ENCODE data around the gene PSAT1. TPM values are rescaled to one million over a fixed set of nuclear protein-coding genes. Genes with fewer than 3 reads are reported as not detected.

The PSAT1 gene
- total RNA-seq, 2 experiments from 2014 or later, result 191 to 195 TPM

GRCh38 chr9:78286125-78286524, 10.8 kb upstream of the PSAT1 start:
- Mint-ChIP-seq H3K36me3 (no peaks in the 10 kb centered on the region), H3K4me1 (no peaks in the 10 kb centered on the region), H3K9me3 (no peaks in the 10 kb centered on the region), H3K4me3 (no peak overlapping the region), H3K27me3 (no peaks in the 10 kb centered on the region), H3K27ac (no peak overlapping the region)
- no peak for DNase-seq

- H3K27ac Mint-ChIP-seq, result no peak overlapping the region
- H3K4me3 Mint-ChIP-seq, result no peak overlapping the region
- H3K9me3 Mint-ChIP-seq, result no peaks in the 10 kb centered on the region
These were observed 10.0 kb upstream of the PSAT1 start for GRCh38 chr9:78286946-78287388.

DNA sequence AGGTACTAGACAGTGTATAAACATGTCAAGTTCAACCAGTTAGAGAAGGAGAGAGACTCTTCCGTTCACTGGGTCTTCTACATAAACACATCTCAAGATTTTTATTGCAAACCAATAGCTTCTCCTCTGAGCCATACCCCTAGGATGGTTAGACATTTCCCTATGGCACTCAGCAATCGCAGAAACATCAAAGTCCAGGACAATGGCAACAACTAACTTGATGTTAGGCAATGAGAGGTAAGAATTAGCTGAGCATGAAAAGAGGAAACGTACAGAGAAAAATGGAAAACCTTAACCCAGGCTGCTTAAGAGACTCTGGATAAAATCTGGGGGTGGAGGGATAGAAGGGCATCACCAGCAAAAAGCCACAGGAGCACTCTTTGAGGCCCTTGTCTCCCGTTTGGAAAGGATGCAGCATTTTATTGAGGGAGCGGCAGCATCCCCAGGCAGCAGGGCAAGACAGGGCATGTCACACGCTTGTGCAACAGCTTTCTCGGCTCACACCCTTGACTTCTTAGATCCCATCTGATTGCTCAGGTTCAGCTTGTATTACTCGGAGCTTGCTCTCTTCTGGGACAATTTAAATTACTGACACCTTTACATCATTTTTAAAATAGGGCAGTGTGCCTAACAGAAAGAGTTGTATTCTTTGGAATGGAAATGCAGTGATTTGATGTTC, 8.6 kb upstream of the PSAT1 start:
- Mint-ChIP-seq H3K4me3 (no peak overlapping the region), H3K4me1 (peaks cover 10% of the 10 kb centered on the region), H3K9me3 (no peaks in the 10 kb centered on the region), H3K27me3 (no peaks in the 10 kb centered on the region), H3K36me3 (no peaks in the 10 kb centered on the region), H3K27ac (no peak overlapping the region)
- no peak for DNase-seq

More at GRCh38 chr9:78286946-78287388, 10.0 kb upstream of the PSAT1 start:
- no peaks in the 10 kb centered on the region for H3K4me1 Mint-ChIP-seq
- H3K27me3 Mint-ChIP-seq, result no peaks in the 10 kb centered on the region
- DNase-seq, result no peak
- no peaks in the 10 kb centered on the region for H3K36me3 Mint-ChIP-seq

- peaks cover 13% of the 10 kb centered on the region for H3K4me1 Mint-ChIP-seq
- H3K4me3 Mint-ChIP-seq, result no peak overlapping the region
- no peaks in the 10 kb centered on the region for H3K27me3 Mint-ChIP-seq
- no peaks in the 10 kb centered on the region for H3K36me3 Mint-ChIP-seq
- H3K27ac Mint-ChIP-seq, result no peak overlapping the region
- no peak for DNase-seq
- H3K9me3 Mint-ChIP-seq, result no peaks in the 10 kb centered on the region
These were observed 7.5 kb upstream of the PSAT1 start for GRCh38 chr9:78289474-78289873.

- H3K9me3 Mint-ChIP-seq, result no peaks in the 10 kb centered on the region
- no peaks in the 10 kb centered on the region for H3K36me3 Mint-ChIP-seq
- H3K27me3 Mint-ChIP-seq, result no peaks in the 10 kb centered on the region
- H3K4me3 Mint-ChIP-seq, result no peak overlapping the region
- no peak for DNase-seq
- H3K27ac Mint-ChIP-seq, result no peak overlapping the region
- peaks cover 26% of the 10 kb centered on the region for H3K4me1 Mint-ChIP-seq
These were observed 5.5 kb upstream of the PSAT1 start for GRCh38 chr9:78291240-78291925.

GRCh38 chr9:78292026-78292425, 4.9 kb upstream of the PSAT1 start:
- Mint-ChIP-seq H3K4me3 (no peak overlapping the region), H3K27ac (no peak overlapping the region), H3K27me3 (no peaks in the 10 kb centered on the region), H3K4me1 (peaks cover 31% of the 10 kb centered on the region), H3K36me3 (peaks cover under 1% of the 10 kb centered on the region), H3K9me3 (no peaks in the 10 kb centered on the region)
- no peak for DNase-seq

GRCh38 chr9:78292716-78293497, 4.0 kb upstream of the PSAT1 start:
- H3K27me3 Mint-ChIP-seq, result no peaks in the 10 kb centered on the region
- peak overlapping the region; percentile 79 for H3K4me3 Mint-ChIP-seq
- peak; percentile 30 for DNase-seq
- H3K9me3 Mint-ChIP-seq, result no peaks in the 10 kb centered on the region
- H3K36me3 Mint-ChIP-seq, result peaks cover 7% of the 10 kb centered on the region
- peak overlapping the region; percentile 86 for H3K27ac Mint-ChIP-seq
- peaks cover 31% of the 10 kb centered on the region for H3K4me1 Mint-ChIP-seq

GRCh38 chr9:78294290-78295176, 2.4 kb upstream of the PSAT1 start:
- Mint-ChIP-seq H3K4me1 (peaks cover 34% of the 10 kb centered on the region), H3K4me3 (no peak overlapping the region), H3K9me3 (no peaks in the 10 kb centered on the region), H3K27me3 (no peaks in the 10 kb centered on the region), H3K27ac (no peak overlapping the region), H3K36me3 (peaks cover 20% of the 10 kb centered on the region)
- DNase-seq, result no peak

DNA sequence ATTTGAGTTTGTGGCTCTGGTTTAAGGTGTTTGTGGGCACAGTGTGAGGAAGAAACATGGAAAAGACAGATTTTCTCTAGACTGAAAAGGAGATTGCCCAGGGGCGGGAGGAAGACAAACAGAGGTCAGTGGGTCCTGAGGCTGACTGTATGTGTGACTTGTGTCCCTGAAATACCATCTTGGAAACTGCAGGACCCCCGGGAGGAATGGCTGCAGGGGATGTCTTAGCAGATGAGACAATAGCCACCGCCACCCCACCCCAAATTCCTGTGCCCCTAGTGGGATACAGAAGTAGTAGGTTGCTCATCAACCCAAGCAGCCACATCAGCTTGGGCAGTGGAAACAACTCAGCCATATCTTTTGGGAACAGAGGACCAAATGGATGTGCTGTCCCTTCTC, 1.7 kb upstream of the PSAT1 start:
- Mint-ChIP-seq H3K27ac (no peak overlapping the region), H3K36me3 (peaks cover 26% of the 10 kb centered on the region), H3K9me3 (no peaks in the 10 kb centered on the region), H3K4me3 (no peak overlapping the region), H3K27me3 (no peaks in the 10 kb centered on the region), H3K4me1 (peaks cover 38% of the 10 kb centered on the region)
- DNase-seq, result no peak

DNA sequence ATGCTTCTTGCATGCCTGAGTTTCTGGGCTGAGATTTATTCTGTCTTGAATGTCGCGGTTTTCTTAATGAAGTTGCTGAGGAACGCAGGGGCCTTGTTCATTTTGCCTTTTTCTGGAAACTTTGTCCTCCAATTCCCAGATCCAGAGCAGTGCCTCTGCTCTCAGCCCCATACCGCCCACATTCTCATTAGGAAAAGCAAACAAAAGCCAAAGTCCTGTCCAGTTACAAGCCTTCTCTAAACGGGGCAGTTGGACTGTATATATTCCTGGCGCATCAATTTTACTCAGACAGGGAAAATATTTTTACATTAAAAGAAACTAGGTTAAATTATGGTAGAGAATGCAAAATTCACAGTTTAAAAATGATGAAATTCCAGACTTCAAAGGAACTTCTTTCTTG, 1.2 kb upstream of the PSAT1 start:
- no peak for DNase-seq
- H3K4me1 Mint-ChIP-seq, result peaks cover 40% of the 10 kb centered on the region
- H3K36me3 Mint-ChIP-seq, result peaks cover 29% of the 10 kb centered on the region
- H3K27me3 Mint-ChIP-seq, result no peaks in the 10 kb centered on the region
- peak overlapping the region; percentile 91 for H3K4me3 Mint-ChIP-seq
- peak overlapping the region; percentile 99 for H3K27ac Mint-ChIP-seq
- no peaks in the 10 kb centered on the region for H3K9me3 Mint-ChIP-seq

DNA sequence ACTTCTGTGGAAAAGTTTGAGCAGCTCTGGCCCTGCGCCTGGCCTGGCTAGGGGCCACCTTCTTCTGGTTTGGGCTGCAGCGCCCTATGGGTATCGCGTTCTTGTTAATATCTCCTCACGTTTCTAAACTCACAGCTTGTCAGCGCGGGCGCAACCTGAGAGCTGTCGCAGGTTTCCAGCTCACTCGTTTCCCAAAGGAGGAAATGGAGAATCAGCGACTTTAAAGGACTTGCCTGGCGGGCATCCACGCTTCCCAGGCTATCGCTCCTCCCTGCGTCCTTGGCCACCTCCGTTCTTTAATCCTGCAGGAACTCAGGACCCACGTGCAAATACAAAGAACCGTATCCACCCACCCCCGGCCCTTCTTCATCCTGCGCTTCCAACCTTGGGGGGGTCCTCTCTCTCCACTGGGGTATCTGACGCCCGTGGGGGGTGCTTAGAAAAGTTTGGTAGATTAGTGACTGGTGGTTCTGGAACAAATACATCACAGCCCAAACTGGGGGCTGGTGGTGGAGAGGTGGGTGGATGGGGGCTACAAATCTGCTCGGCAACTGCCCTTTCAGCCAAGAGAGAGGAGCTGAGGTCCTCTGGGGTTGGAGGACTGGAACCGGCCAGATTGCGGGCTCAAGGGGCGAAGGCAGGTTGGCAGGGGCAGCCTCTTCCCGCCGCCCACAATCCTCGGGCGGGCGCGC, 578 bp upstream of the PSAT1 start:
- peak overlapping the region; percentile 91 for H3K4me3 Mint-ChIP-seq
- peak; percentile 25 for DNase-seq
- no peaks in the 10 kb centered on the region for H3K27me3 Mint-ChIP-seq
- peaks cover 31% of the 10 kb centered on the region for H3K36me3 Mint-ChIP-seq
- peak overlapping the region; percentile 99 for H3K27ac Mint-ChIP-seq
- peaks cover 40% of the 10 kb centered on the region for H3K4me1 Mint-ChIP-seq
- no peaks in the 10 kb centered on the region for H3K9me3 Mint-ChIP-seq

DNA sequence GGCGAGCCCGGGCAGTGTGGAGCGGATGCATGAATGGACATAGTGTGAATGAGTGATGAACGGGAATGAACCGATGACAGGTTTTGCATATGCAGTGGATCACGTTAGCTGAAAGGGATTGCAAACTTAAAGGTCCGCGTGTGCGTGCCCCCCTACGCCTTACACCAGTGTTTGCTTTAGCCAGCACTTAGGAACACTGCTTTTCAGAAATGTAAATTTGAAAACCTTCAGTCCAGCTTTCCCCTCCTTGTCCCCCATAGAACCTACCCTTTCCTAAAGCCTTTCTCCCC, 692 bp downstream of the PSAT1 start:
- Mint-ChIP-seq H3K27ac (peak overlapping the region; percentile 99), H3K4me1 (peaks cover 37% of the 10 kb centered on the region), H3K4me3 (peak overlapping the region; percentile 91), H3K9me3 (no peaks in the 10 kb centered on the region), H3K27me3 (no peaks in the 10 kb centered on the region), H3K36me3 (peaks cover 40% of the 10 kb centered on the region)
- DNase-seq, result no peak

DNA sequence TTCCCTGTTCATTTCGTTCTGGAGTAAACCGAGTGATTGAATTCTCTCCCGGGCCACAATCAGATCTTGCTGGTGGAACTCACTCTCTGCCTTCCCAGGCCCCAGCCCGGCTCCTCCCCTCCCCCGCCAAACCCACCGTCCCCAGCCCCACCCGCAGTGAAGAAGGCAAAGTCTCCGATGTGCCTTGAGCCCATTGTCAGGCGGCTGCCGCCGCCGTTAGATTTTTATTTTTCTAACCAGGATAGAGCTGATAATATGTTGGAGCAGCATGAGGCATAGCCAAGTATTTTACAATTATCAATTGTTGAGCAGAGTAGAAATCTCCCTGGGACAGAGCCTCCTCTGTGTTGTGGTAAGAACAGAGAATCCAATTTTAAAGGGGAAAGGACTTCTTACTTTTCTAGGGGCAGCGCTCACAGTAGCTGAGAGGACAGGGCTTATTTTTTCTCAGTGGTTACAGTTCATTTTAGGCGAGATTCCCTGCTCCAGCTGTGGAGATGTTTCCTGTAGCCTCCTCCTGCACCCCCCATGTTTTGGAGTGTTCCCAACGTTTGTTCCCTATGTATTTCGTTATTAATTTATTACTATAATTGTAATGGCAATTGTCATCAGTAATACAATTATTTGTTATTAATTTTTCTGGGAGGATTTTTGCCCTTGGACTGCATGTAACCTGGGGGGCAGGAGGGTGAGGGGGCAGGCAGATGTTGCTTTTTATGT, 1.3 kb downstream of the PSAT1 start:
- Mint-ChIP-seq H3K36me3 (peaks cover 41% of the 10 kb centered on the region), H3K27ac (peak overlapping the region; percentile 99), H3K4me1 (peaks cover 31% of the 10 kb centered on the region), H3K4me3 (peak overlapping the region; percentile 91), H3K27me3 (no peaks in the 10 kb centered on the region), H3K9me3 (no peaks in the 10 kb centered on the region)
- DNase-seq, result peak; percentile 11

- Mint-ChIP-seq H3K4me1 (peaks cover 28% of the 10 kb centered on the region), H3K36me3 (peaks cover 54% of the 10 kb centered on the region), H3K27me3 (no peaks in the 10 kb centered on the region), H3K9me3 (no peaks in the 10 kb centered on the region), H3K27ac (peak overlapping the region; percentile 26), H3K4me3 (no peak overlapping the region)
- DNase-seq, result no peak
These were observed 3.3 kb downstream of the PSAT1 start for GRCh38 chr9:78300209-78300608.

Data from activated naive CD8-positive, alpha-beta T cell treated with anti-CD3 and anti-CD28 coated beads for 36 hours (primary cell).